H9 (cell line): ENCODE results near the gene WASF3. TPM values are rescaled to one million over a fixed set of nuclear protein-coding genes. Genes with fewer than 3 reads are reported as not detected.

Experiments
- DNase-seq: peaks from one replicate; pipeline ENCODE4 v3.0.0-alpha.2; 2017
- H2AFZ ChIP-seq: one replicate; pipeline ENCODE4 v1.6.1; 2013; ENCODE audit warnings: mild to moderate bottlenecking, low read length, control low read depth, moderate library complexity
- H2AK5ac ChIP-seq: 2 replicates; pipeline ENCODE4 v1.6.1; 2013; ENCODE audit warnings: low read length, control low read depth, mixed read lengths; ENCODE audit not compliant: insufficient read length
- H2BK120ac ChIP-seq: one replicate; pipeline ENCODE4 v1.6.1; 2013; ENCODE audit warnings: low read depth, mild to moderate bottlenecking, low read length, control low read depth, inconsistent platforms; ENCODE audit not compliant: poor library complexity, severe bottlenecking
- H2BK12ac ChIP-seq: 2 replicates; pipeline ENCODE4 v1.6.1; 2013; ENCODE audit warnings: low read length, control low read depth, mixed read lengths, low read depth; ENCODE audit not compliant: insufficient read length
- H2BK15ac ChIP-seq: 2 replicates; pipeline ENCODE4 v1.6.1; 2013; ENCODE audit warnings: low read depth, low read length, control low read depth
- H2BK20ac ChIP-seq: one replicate; pipeline ENCODE4 v1.6.1; 2013; ENCODE audit warnings: low read depth, mild to moderate bottlenecking, low read length, control low read depth, inconsistent platforms; ENCODE audit not compliant: poor library complexity, severe bottlenecking
- H2BK5ac ChIP-seq: 2 replicates; pipeline ENCODE4 v1.6.1; 2013; ENCODE audit warnings: low read length, control low read depth, mixed read lengths; ENCODE audit not compliant: insufficient read length
- H3K14ac ChIP-seq: 2 replicates; pipeline ENCODE4 v1.6.1; 2013; ENCODE audit warnings: low read length, control low read depth; ENCODE audit not compliant: insufficient read depth
- H3K18ac ChIP-seq: 2 replicates; pipeline ENCODE4 v1.6.1; 2013; ENCODE audit warnings: low read depth, mild to moderate bottlenecking, mixed read lengths, low read length, control low read depth; ENCODE audit not compliant: insufficient read length
- H3K23ac ChIP-seq: 2 replicates; pipeline ENCODE4 v1.6.1; 2013; ENCODE audit warnings: low read length, control low read depth, mixed read lengths, low read depth; ENCODE audit not compliant: insufficient read length
- H3K23me2 ChIP-seq: 2 replicates; pipeline ENCODE4 v1.6.1; 2013; ENCODE audit warnings: low read depth, mild to moderate bottlenecking, mixed read lengths, low read length, control low read depth; ENCODE audit not compliant: insufficient read length, poor library complexity, severe bottlenecking
- H3K27ac ChIP-seq: 2 replicates; pipeline ENCODE4 v1.5.1; 2013; ENCODE audit warnings: low read length, control low read depth, mixed read lengths, low read depth; ENCODE audit not compliant: insufficient read length
- H3K27me3 ChIP-seq: 2 replicates; pipeline ENCODE4 v1.6.1; 2013; ENCODE audit warnings: low read length, control low read depth, inconsistent platforms; ENCODE audit not compliant: insufficient read depth
- H3K4ac ChIP-seq: 2 replicates; pipeline ENCODE4 v1.6.1; 2013; ENCODE audit warnings: low read depth, mild to moderate bottlenecking, control low read depth, inconsistent platforms, low read length, moderate library complexity
- H3K4me1 ChIP-seq: 2 replicates; pipeline ENCODE4 v1.6.1; 2013; ENCODE audit warnings: low read length, control low read depth, inconsistent platforms; ENCODE audit not compliant: insufficient read depth
- H3K4me2 ChIP-seq: 2 replicates; pipeline ENCODE4 v1.6.1; 2013; ENCODE audit warnings: low read length, control low read depth, mixed read lengths; ENCODE audit not compliant: insufficient read length, insufficient read depth
- H3K56ac ChIP-seq: 2 replicates; pipeline ENCODE4 v1.6.1; 2013; ENCODE audit warnings: low read depth, mild to moderate bottlenecking, mixed read lengths, low read length, control low read depth; ENCODE audit not compliant: insufficient read length
- H3K79me1 ChIP-seq: 2 replicates; pipeline ENCODE4 v1.6.1; 2013; ENCODE audit warnings: low read depth, mild to moderate bottlenecking, moderate library complexity, low read length, control low read depth, inconsistent platforms; ENCODE audit not compliant: insufficient read depth, poor library complexity, severe bottlenecking
- H3K79me2 ChIP-seq: 2 replicates; pipeline ENCODE4 v1.6.1; 2013; ENCODE audit warnings: low read length, control low read depth, inconsistent platforms; ENCODE audit not compliant: insufficient read depth
- H3K9ac ChIP-seq: 2 replicates; pipeline ENCODE4 v1.6.1; 2013; ENCODE audit warnings: low read length, control low read depth, mixed read lengths; ENCODE audit not compliant: insufficient read length; ENCODE audit errors: extremely low read depth
- H3K9me3 ChIP-seq: one replicate; pipeline ENCODE4 v1.6.1; 2013; ENCODE audit warnings: low read depth, low read length, inconsistent platforms; ENCODE audit not compliant: control insufficient read depth
- H3T11ph ChIP-seq: one replicate; pipeline ENCODE4 v1.6.1; 2013; ENCODE audit warnings: mild to moderate bottlenecking, low read length, control low read depth, inconsistent platforms
- H4K20me1 ChIP-seq: one replicate; pipeline ENCODE4 v1.6.1; 2013; ENCODE audit not compliant: control insufficient read depth, insufficient read length, insufficient read depth
- H4K5ac ChIP-seq: 2 replicates; pipeline ENCODE4 v1.6.1; 2013; ENCODE audit warnings: low read depth, mild to moderate bottlenecking, mixed read lengths, low read length, control low read depth; ENCODE audit not compliant: insufficient read length
- H4K8ac ChIP-seq: replicated peaks from 2 replicates; pipeline ENCODE4 v1.6.1; 2013; ENCODE audit warnings: low read length, control low read depth, mixed read lengths, low read depth; ENCODE audit not compliant: insufficient read length
- H4K91ac ChIP-seq: 2 replicates; pipeline ENCODE4 v1.6.1; 2013; ENCODE audit warnings: low read depth, mild to moderate bottlenecking, moderate library complexity, mixed read lengths, low read length, control low read depth; ENCODE audit not compliant: insufficient read length
- H3K27ac Mint-ChIP-seq, 3 experiments: 2 replicates in 2 of 3; 3 replicates in 1 of 3; pipeline ENCODE4 v1.8.0; 2020 to 2021; ENCODE audit warnings: mixed read lengths in 3 of 3, mild to moderate bottlenecking in 1 of 3, moderate library complexity in 1 of 3
- H3K27me3 Mint-ChIP-seq: 2 replicates; pipeline ENCODE4 v1.8.0; 2021; ENCODE audit warnings: low read depth, mild to moderate bottlenecking, moderate library complexity, mixed read lengths
- H3K36me3 Mint-ChIP-seq, 3 experiments: 2 replicates in 2 of 3; 3 replicates in 1 of 3; pipeline ENCODE4 v1.8.0; 2020 to 2021; ENCODE audit warnings: low read depth in 3 of 3, mixed read lengths in 3 of 3; ENCODE audit not compliant: insufficient read depth in 1 of 3
- H3K4me1 Mint-ChIP-seq, 2 experiments: 2 replicates each; pipeline ENCODE4 v1.8.0; 2020; ENCODE audit warnings: mixed read lengths in 2 of 2
- H3K4me3 Mint-ChIP-seq, 2 experiments: 2 replicates in 1 of 2; 3 replicates in 1 of 2; pipeline ENCODE4 v1.8.0; 2020 to 2021; ENCODE audit warnings: mild to moderate bottlenecking in 2 of 2, mixed read lengths in 2 of 2, moderate library complexity in 1 of 2
- H3K9me3 Mint-ChIP-seq, 2 experiments: 2 replicates in 1 of 2; 3 replicates in 1 of 2; pipeline ENCODE4 v1.8.0; 2020; ENCODE audit warnings: mild to moderate bottlenecking in 2 of 2, mixed read lengths in 2 of 2, moderate library complexity in 1 of 2
- CTCF ChIP-seq: fragments of 200-600 bp; sonication (generic); conservative IDR thresholded peaks from 3 replicates; pipeline ENCODE4 v1.8.0; 2021; ENCODE audit warnings: antibody characterized with exemption, mild to moderate bottlenecking
- WGBS: extraction: QIAGEN DNeasy Blood & Tissue Kit; methylation state at CpG from one replicate; pipeline ENCODE4 v1.1.7; 2013; ENCODE audit warnings: missing lambda C conversion rate, low lambda C conversion rate, mixed read lengths; ENCODE audit not compliant: insufficient read length; ENCODE audit errors: extremely low coverage; 5-methylcytosine and 5-hydroxymethylcytosine counted together
- total RNA-seq: library from RNA; stranded (reverse); gene quantifications from 2 replicates; pipeline ENCODE4 v1.2.1, GENCODE V29; 2021

The WASF3 gene
- total RNA-seq, 1 experiment from 2014 or later: 22.2 TPM

- DNase-seq: no peak
Observed at GRCh38 chr13:26618726-26619125, 61.2 kb downstream of the WASF3 start.

More at GRCh38 chr13:26618726-26619125, 61.2 kb downstream of the WASF3 start:
- peaks cover 6% of the 10 kb centered on the region in 2 experiments; a peak in 4 of 5 replicates for H3K9me3 Mint-ChIP-seq
- no peak overlapping the region for H3K4me3 Mint-ChIP-seq
- Histone ChIP-seq H3T11ph (no peak overlapping the region), H3K79me1 (no peaks in the 10 kb centered on the region), H3K23me2 (no peaks in the 10 kb centered on the region), H2BK20ac (no peak overlapping the region), H3K9me3 (peaks cover 7% of the 10 kb centered on the region), H3K18ac (no peak overlapping the region), H2AK5ac (no peak overlapping the region), H2BK12ac (no peak overlapping the region), H3K9ac (no peak overlapping the region), H2BK120ac (no peak overlapping the region), H3K4me2 (no peak overlapping the region), H3K27me3 (no peaks in the 10 kb centered on the region), H3K4me1 (no peaks in the 10 kb centered on the region), H4K20me1 (no peaks in the 10 kb centered on the region), H4K5ac (no peak overlapping the region), H2BK15ac (no peak overlapping the region), H3K27ac (no peak overlapping the region), H3K56ac (no peak overlapping the region), H2BK5ac (no peak overlapping the region), H4K91ac (no peak overlapping the region), H3K79me2 (0 out of 2 replicates have a peak, but pooled peaks cover 1% of the 10 kb centered on the region), H4K8ac (no peak overlapping the region), H2AFZ (no peak overlapping the region), H3K4ac (no peak overlapping the region), H3K23ac (no peak overlapping the region), H3K14ac (no peak overlapping the region)
- WGBS: no CpG with 5 or more reads among the region's 2 CpGs
- H3K27me3 Mint-ChIP-seq: no peaks in the 10 kb centered on the region
- no peak overlapping the region for H3K27ac Mint-ChIP-seq
- peaks cover 6 to 28% (median 6%) of the 10 kb centered on the region in 3 experiments for H3K36me3 Mint-ChIP-seq
- peaks cover 2 to 6% of the 10 kb centered on the region in 2 experiments for H3K4me1 Mint-ChIP-seq
- TF ChIP-seq CTCF: no peak
